SK-N-SH (cell line): ENCODE results near the gene OR5H15. TPM values are rescaled to one million over a fixed set of nuclear protein-coding genes. Genes with fewer than 3 reads are reported as not detected.

Experiments used
- CTCF ChIA-PET: fragments of 300-600, 350-600 bp; formaldehyde crosslinking; extraction: SDS; loops from one replicate; lab custom pipeline; 2021; lab: Yijun Ruan, JAX
- POLR2A ChIA-PET: fragments of 350-600 bp; sonication (Branson Sonifier 250); formaldehyde crosslinking; extraction: SDS; loops from one replicate; lab custom pipeline; 2020; ENCODE audit warnings: antibody characterized with exemption, inconsistent platforms; lab: Yijun Ruan, JAX
- DNase-seq: peaks from one replicate; pipeline ENCODE4 v3.0.0; 2012
- H2AFZ ChIP-seq: fragments of 200-600 bp; sonication (generic); 2 replicates; pipeline ENCODE4 v1.8.1; 2016; ENCODE audit warnings: antibody characterized with exemption, mild to moderate bottlenecking, low read depth
- H3F3A ChIP-seq: fragments of 200-600 bp; sonication (generic); replicated peaks from 2 replicates; pipeline ENCODE3; 2016; ENCODE audit warnings: antibody characterized with exemption, mild to moderate bottlenecking; ENCODE audit not compliant: insufficient read depth
- H3K27ac ChIP-seq, 2 experiments: fragments of 200-500 bp in 1 of 2; fragments of 200-600 bp in 1 of 2; sonication (Bioruptor generic) in 1 of 2; sonication (generic), shearing (Covaris generic) in 1 of 2; 2 replicates each; pipeline versions ENCODE4 v1.5.1 to v1.6.1; 2014 to 2016; ENCODE audit warnings: low read depth in 2 of 2, inconsistent platforms in 1 of 2, low read length in 1 of 2, mild to moderate bottlenecking in 1 of 2, mixed read lengths in 1 of 2
- H3K27me3 ChIP-seq: fragments of 200-600 bp; sonication (generic), shearing (Covaris generic); 2 replicates; pipeline ENCODE4 v1.6.1; 2016; ENCODE audit warnings: mixed run types; ENCODE audit not compliant: insufficient read depth
- H3K36me3 ChIP-seq, 2 experiments: fragments of 200-500 bp in 1 of 2; fragments of 200-600 bp in 1 of 2; sonication (Bioruptor generic) in 1 of 2; sonication (generic) in 1 of 2; replicated peaks in 1 of 2; 2 replicates each; pipeline versions ENCODE3 to v1.5.1; 2014 to 2016; ENCODE audit warnings: low read length in 1 of 2, mild to moderate bottlenecking in 1 of 2; ENCODE audit not compliant: insufficient read depth in 2 of 2, control insufficient read depth in 1 of 2
- H3K4me1 ChIP-seq, 2 experiments: fragments of 200-500 bp in 1 of 2; fragments of 200-600 bp in 1 of 2; sonication (Bioruptor generic) in 1 of 2; sonication (generic), shearing (Covaris generic) in 1 of 2; 2 replicates each; pipeline versions ENCODE4 v1.5.1 to v1.6.1; 2014 to 2016; ENCODE audit warnings: low read depth in 1 of 2, low read length in 1 of 2, mixed run types in 1 of 2; ENCODE audit not compliant: insufficient read depth in 2 of 2, control insufficient read depth in 1 of 2
- H3K4me2 ChIP-seq: fragments of 200-600 bp; sonication (generic), shearing (Covaris generic); 2 replicates; pipeline ENCODE4 v1.6.1; 2017; ENCODE audit warnings: mixed run types
- H3K4me3 ChIP-seq, 2 experiments: fragments of 200-500 bp in 1 of 2; fragments of 200-600 bp in 1 of 2; sonication (Bioruptor generic) in 1 of 2; sonication (generic), shearing (Covaris generic) in 1 of 2; 2 replicates each; pipeline versions ENCODE4 v1.5.1 to v1.8.1; 2014 to 2016; ENCODE audit warnings: low read depth in 2 of 2, inconsistent platforms in 1 of 2, low read length in 1 of 2, mild to moderate bottlenecking in 1 of 2, mixed read lengths in 1 of 2, moderate library complexity in 1 of 2
- H3K79me2 ChIP-seq: fragments of 200-600 bp; sonication (generic); 2 replicates; pipeline ENCODE4 v1.8.1; 2017; ENCODE audit warnings: mild to moderate bottlenecking; ENCODE audit not compliant: insufficient read depth
- H3K9ac ChIP-seq: fragments of 200-600 bp; sonication (generic); 2 replicates; pipeline ENCODE4 v1.6.1; 2017; ENCODE audit warnings: mixed run types
- H3K9me2 ChIP-seq: fragments of 200-600 bp; sonication (generic); 2 replicates; pipeline ENCODE4 v1.6.1; 2017; ENCODE audit warnings: mixed run types
- H3K9me3 ChIP-seq: fragments of 200-600 bp; sonication (generic); 2 replicates; pipeline ENCODE4 v1.6.1; 2017; ENCODE audit warnings: mixed run types, mild to moderate bottlenecking, moderate library complexity
- H4K20me1 ChIP-seq: fragments of 200-600 bp; sonication (generic); 2 replicates; pipeline ENCODE4 v1.6.1; 2017; ENCODE audit warnings: mild to moderate bottlenecking, mixed run types; ENCODE audit not compliant: insufficient read depth
- FOSL2 ChIP-seq: IDR thresholded peaks from 2 replicates; pipeline ENCODE4 v1.4.0; 2012; ENCODE audit warnings: low read depth, mild to moderate bottlenecking, moderate library complexity, borderline replicate concordance
- FOXJ3 ChIP-seq: sonication (generic); formaldehyde crosslinking; IDR thresholded peaks from 2 replicates; pipeline ENCODE4 v1.5.1; 2020; ENCODE audit warnings: mild to moderate bottlenecking, missing genetic modification reagents
- GABPA ChIP-seq: IDR thresholded peaks from 2 replicates; pipeline ENCODE4 v1.4.0; 2012; ENCODE audit warnings: low read depth, mild to moderate bottlenecking
- GATA2 ChIP-seq: sonication (generic); formaldehyde crosslinking; IDR thresholded peaks from 2 replicates; pipeline ENCODE4 v1.5.0; 2020; ENCODE audit warnings: mild to moderate bottlenecking, missing genetic modification reagents
- JUND ChIP-seq: IDR thresholded peaks from 2 replicates; pipeline ENCODE4 v1.4.0; 2012
- MEF2A ChIP-seq: IDR thresholded peaks from 2 replicates; pipeline ENCODE4 v1.4.0; 2012; ENCODE audit warnings: low read depth, borderline replicate concordance
- MXI1 ChIP-seq: IDR thresholded peaks from 2 replicates; pipeline ENCODE4 v1.6.1; 2012; ENCODE audit warnings: mild to moderate bottlenecking, low read depth, low read length, improper control_type of control experiment
- NRF1 ChIP-seq: IDR thresholded peaks from 2 replicates; pipeline ENCODE4 v1.6.1; 2012; ENCODE audit warnings: low read depth, mild to moderate bottlenecking, low read length
- RFX5 ChIP-seq: IDR thresholded peaks from 2 replicates; pipeline ENCODE4 v1.6.1; 2012; ENCODE audit warnings: mild to moderate bottlenecking, improper control_type of control experiment, low read length
- SIN3A ChIP-seq: IDR thresholded peaks from 2 replicates; pipeline ENCODE4 v1.6.1; 2012; ENCODE audit warnings: low read depth, mild to moderate bottlenecking, low read length, moderate library complexity, borderline replicate concordance
- TCF12 ChIP-seq: IDR thresholded peaks from 2 replicates; pipeline ENCODE4 v1.4.0; 2012
- TEAD4 ChIP-seq: IDR thresholded peaks from 2 replicates; pipeline ENCODE4 v1.4.0; 2012; ENCODE audit warnings: mild to moderate bottlenecking, borderline replicate concordance; ENCODE audit not compliant: insufficient read depth
- USF2 ChIP-seq: fragments of 150-350 bp; IDR thresholded peaks from 2 replicates; pipeline ENCODE4 v1.6.1; 2017; ENCODE audit warnings: antibody characterized with exemption, low read length, low read depth, borderline replicate concordance
- YY1 ChIP-seq: IDR thresholded peaks from 2 replicates; pipeline ENCODE4 v1.4.0; 2012; ENCODE audit warnings: low read depth, mild to moderate bottlenecking
- WGBS: methylation state at CpG from one replicate; pipeline ENCODE4 v1.1.6; 2017; ENCODE audit warnings: low lambda C conversion rate; 5-methylcytosine and 5-hydroxymethylcytosine counted together
- polyA plus RNA-seq, 3 experiments: library from polyadenylated mRNA; depleted of rRNA; stranded (reverse); fragments of >200 nt; gene quantifications; 2 replicates each; pipeline ENCODE4 v1.2.3, GENCODE V29; 2012
- TF ChIP-seq, protein P1 (sequence below): fragments of 150-350 bp; IDR thresholded peaks from 2 replicates; pipeline ENCODE4 v1.6.1; 2016; ENCODE audit warnings: mild to moderate bottlenecking, low read depth, low read length
- TF ChIP-seq, protein P2 (sequence below): IDR thresholded peaks from 2 replicates; pipeline ENCODE4; 2012

Gene OR5H15
- polyA plus RNA-seq (2012; rRNA removed): not detected in 2 replicates
- not detected in 2 replicates for polyA plus RNA-seq (2012; cell fraction: cytosol; rRNA removed)
- not detected in 2 replicates for polyA plus RNA-seq (2012; cell fraction: nucleus; rRNA removed)

DNA sequence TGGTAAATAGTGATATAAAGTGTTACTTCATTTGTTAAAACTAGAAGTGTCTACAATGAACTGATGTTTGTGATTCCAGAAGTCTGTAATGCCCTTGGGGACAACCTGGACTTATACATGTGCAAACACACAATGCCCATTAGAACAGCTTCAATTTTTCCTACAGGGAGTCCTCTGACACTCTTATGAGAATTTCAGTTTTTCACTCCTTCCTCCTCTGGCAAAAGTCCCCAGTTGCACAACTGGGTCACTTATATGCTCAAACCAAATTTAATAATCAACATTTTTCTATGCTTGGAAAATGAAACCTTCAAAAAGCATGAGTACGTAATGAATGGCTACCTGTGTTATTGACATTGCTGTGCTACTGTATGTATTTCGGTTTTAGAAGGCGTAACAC lies at the start of gene OR5H15:
Gene OR5H15 (plus strand): TSS at position 301 of the 400 bp plus-strand sequence. CDS start 2,004 bp downstream, outside the sequence.
- Histone ChIP-seq H4K20me1 (no peaks in the 10 kb centered on the region), H3K9ac (no peak within 1 kb of the TSS), H3K27ac (no peak within 1 kb of the TSS), H3K4me3 (no peak within 1 kb of the TSS), H3K79me2 (no peaks in the 10 kb centered on the region), H3K36me3 (no peaks in the 10 kb centered on the region), H3K27me3 (no peaks in the 10 kb centered on the region), H3K4me2 (no peak within 1 kb of the TSS), H3K9me2 (no peaks in the 10 kb centered on the region), H3F3A (no peaks in the 10 kb centered on the region), H3K4me1 (no peaks in the 10 kb centered on the region), H3K9me3 (no peaks in the 10 kb centered on the region), H2AFZ (no peak within 1 kb of the TSS)
- CTCF ChIA-PET: interaction anchor here (1.0 kb wide), 1 partner anchor 72 kb away, joined by 3 read pairs; no protein-coding TSS in a partner anchor
- POLR2A ChIA-PET: no interaction called here
- no peak for TF ChIP-seq SIN3A
- TF ChIP-seq, protein P1, sequence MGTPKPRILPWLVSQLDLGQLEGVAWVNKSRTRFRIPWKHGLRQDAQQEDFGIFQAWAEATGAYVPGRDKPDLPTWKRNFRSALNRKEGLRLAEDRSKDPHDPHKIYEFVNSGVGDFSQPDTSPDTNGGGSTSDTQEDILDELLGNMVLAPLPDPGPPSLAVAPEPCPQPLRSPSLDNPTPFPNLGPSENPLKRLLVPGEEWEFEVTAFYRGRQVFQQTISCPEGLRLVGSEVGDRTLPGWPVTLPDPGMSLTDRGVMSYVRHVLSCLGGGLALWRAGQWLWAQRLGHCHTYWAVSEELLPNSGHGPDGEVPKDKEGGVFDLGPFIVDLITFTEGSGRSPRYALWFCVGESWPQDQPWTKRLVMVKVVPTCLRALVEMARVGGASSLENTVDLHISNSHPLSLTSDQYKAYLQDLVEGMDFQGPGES: no peak
- TF ChIP-seq USF2: no peak
- no peak for TF ChIP-seq RFX5
- TF ChIP-seq GATA2 (CRISPR knock-in tag): no peak
- no peak for TF ChIP-seq NRF1
- no peak for TF ChIP-seq FOXJ3 (CRISPR knock-in tag)
- 4% methylated on average over 3 of the region's 3 CpGs for WGBS
- no peak for DNase-seq

DNA sequence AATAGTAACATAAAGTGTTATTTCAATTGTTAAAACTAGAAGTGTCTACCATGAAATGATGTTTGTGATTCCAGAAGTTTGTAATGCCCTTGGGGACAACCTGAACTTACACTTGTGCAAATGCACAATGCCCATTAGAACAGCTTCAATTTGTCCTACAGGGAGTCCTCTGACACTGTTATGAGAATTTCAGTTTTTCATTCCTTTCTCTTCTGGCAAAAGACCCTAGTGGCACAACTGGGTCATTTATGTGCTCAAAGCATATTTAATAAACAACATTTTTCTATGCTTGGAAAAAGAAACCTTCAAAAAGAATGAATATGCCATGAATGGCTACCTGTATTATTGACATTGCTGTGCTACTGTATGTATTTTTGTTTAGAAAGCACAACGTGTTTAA lies 36.1 kb upstream of the OR5H15 start, which contains the start of gene OR5H1:
Gene OR5H1 (plus strand): TSS at position 301 of the 400 bp plus-strand sequence. CDS start 1,977 bp downstream, outside the sequence.
- H2AFZ ChIP-seq: no peak within 1 kb of the TSS
- H3K4me3 ChIP-seq: no peak within 1 kb of the TSS
- no peaks in the 10 kb centered on the region for H3K4me1 ChIP-seq
- H3K9me2 ChIP-seq: no peaks in the 10 kb centered on the region
- no peak within 1 kb of the TSS for H3K9ac ChIP-seq
- H3K36me3 ChIP-seq: no peaks in the 10 kb centered on the region
- H4K20me1 ChIP-seq: no peaks in the 10 kb centered on the region
- H3K27me3 ChIP-seq: no peaks in the 10 kb centered on the region
- DNase-seq: no peak
- WGBS: 2% methylated on average over 1 of the region's 1 CpG
- no peaks in the 10 kb centered on the region for H3F3A ChIP-seq
- no peaks in the 10 kb centered on the region for H3K9me3 ChIP-seq
- no peak within 1 kb of the TSS for H3K4me2 ChIP-seq
- H3K27ac ChIP-seq: no peak within 1 kb of the TSS
- ChIA-PET POLR2A (no interaction called here), CTCF (no interaction called here)
- no peaks in the 10 kb centered on the region for H3K79me2 ChIP-seq
- no peak for TF ChIP-seq MEF2A
- no peak for TF ChIP-seq YY1

GRCh38 chr3:98136631-98137030 lies 29.9 kb upstream of the OR5H15 start:
- DNase-seq: no peak
- ChIA-PET POLR2A (no interaction called here), CTCF (no interaction called here)
- H4K20me1 ChIP-seq: no peaks in the 10 kb centered on the region
- H3F3A ChIP-seq: no peaks in the 10 kb centered on the region
- no peaks in the 10 kb centered on the region for H3K36me3 ChIP-seq
- WGBS: 0% methylated on average over 3 of the region's 3 CpGs
- no peaks in the 10 kb centered on the region for H3K9me2 ChIP-seq
- no peak overlapping the region for H3K4me2 ChIP-seq
- H3K27ac ChIP-seq: no peak overlapping the region
- H3K4me1 ChIP-seq: no peaks in the 10 kb centered on the region; a peak in 2 of 4 replicates
- H3K4me3 ChIP-seq: no peak overlapping the region
- no peaks in the 10 kb centered on the region for H3K27me3 ChIP-seq
- no peaks in the 10 kb centered on the region for H3K9me3 ChIP-seq
- no peak overlapping the region for H3K9ac ChIP-seq
- H2AFZ ChIP-seq: no peak overlapping the region
- H3K79me2 ChIP-seq: no peaks in the 10 kb centered on the region
- TF ChIP-seq YY1: no peak
- TF ChIP-seq, protein P2, sequence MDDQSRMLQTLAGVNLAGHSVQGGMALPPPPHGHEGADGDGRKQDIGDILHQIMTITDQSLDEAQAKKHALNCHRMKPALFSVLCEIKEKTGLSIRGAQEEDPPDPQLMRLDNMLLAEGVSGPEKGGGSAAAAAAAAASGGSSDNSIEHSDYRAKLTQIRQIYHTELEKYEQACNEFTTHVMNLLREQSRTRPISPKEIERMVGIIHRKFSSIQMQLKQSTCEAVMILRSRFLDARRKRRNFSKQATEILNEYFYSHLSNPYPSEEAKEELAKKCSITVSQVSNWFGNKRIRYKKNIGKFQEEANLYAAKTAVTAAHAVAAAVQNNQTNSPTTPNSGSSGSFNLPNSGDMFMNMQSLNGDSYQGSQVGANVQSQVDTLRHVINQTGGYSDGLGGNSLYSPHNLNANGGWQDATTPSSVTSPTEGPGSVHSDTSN: no peak
- no peak for TF ChIP-seq FOXJ3 (CRISPR knock-in tag)
- TF ChIP-seq JUND: no peak
- TF ChIP-seq GABPA: no peak
- no peak for TF ChIP-seq TEAD4
- no peak for TF ChIP-seq MXI1
- no peak for TF ChIP-seq FOSL2
- TF ChIP-seq TCF12: no peak
